OCI-LY7 (cell line): ENCODE measurements around the gene KRT79. TPM values are rescaled to one million over a fixed set of nuclear protein-coding genes. Genes with fewer than 3 reads are reported as not detected.

ENCODE experiments used
- BruUV-seq: library from RNA; stranded (reverse); fragments of 400-500 nt; replicated peaks from 2 replicates; lab custom pipeline; 2021; lab: Mats Ljungman, UMichigan
- CTCF ChIA-PET: fragments of 300-600 bp; sonication (Branson Sonifier 250); formaldehyde crosslinking; loops from one replicate; lab custom pipeline; 2022; ENCODE audit warnings: antibody characterized with exemption; ENCODE audit not compliant: unreplicated experiment; lab: Charles Lee
- POLR2A ChIA-PET: fragments of 300-600 bp; sonication (Branson Sonifier 250); formaldehyde crosslinking; loops from one replicate; lab custom pipeline; 2022; ENCODE audit warnings: antibody characterized with exemption; lab: Charles Lee
- DNase-seq: peaks from one replicate; pipeline ENCODE4 v3.0.0-alpha.2; 2015; ENCODE audit warnings: low spot score
- H2AFZ ChIP-seq: fragments of 200-600 bp; sonication (generic), shearing (Covaris generic); 2 replicates; pipeline ENCODE4 v1.6.1; 2014; ENCODE audit warnings: mild to moderate bottlenecking, antibody characterized with exemption, low read length, moderate library complexity
- H3K27ac ChIP-seq: fragments of 200-600 bp; sonication (generic); 2 replicates; pipeline ENCODE4 v1.5.1; 2014; ENCODE audit warnings: mixed run types, low read depth, mild to moderate bottlenecking, moderate library complexity, low read length, inconsistent platforms; ENCODE audit not compliant: poor library complexity, severe bottlenecking
- H3K36me3 ChIP-seq: fragments of 200-600 bp; sonication (generic); 2 replicates; pipeline ENCODE4 v1.6.1; 2014; ENCODE audit warnings: mild to moderate bottlenecking, antibody characterized with exemption, low read length, moderate library complexity, mixed read lengths; ENCODE audit not compliant: insufficient read depth
- H3K4me1 ChIP-seq: fragments of 200-600 bp; sonication (generic); 2 replicates; pipeline ENCODE4 v1.5.1; 2014; ENCODE audit warnings: mild to moderate bottlenecking, low read length; ENCODE audit not compliant: insufficient read depth, poor library complexity, severe bottlenecking
- H3K4me2 ChIP-seq: fragments of 200-600 bp; sonication (generic); 2 replicates; pipeline ENCODE4 v1.6.1; 2014; ENCODE audit warnings: mild to moderate bottlenecking, low read length
- H3K4me3 ChIP-seq: fragments of 200-600 bp; sonication (generic); 2 replicates; pipeline ENCODE4 v1.5.1; 2014; ENCODE audit warnings: mild to moderate bottlenecking, low read depth, low read length; ENCODE audit not compliant: poor library complexity, severe bottlenecking
- H3K79me2 ChIP-seq: fragments of 200-600 bp; sonication (generic); 2 replicates; pipeline ENCODE4 v1.6.1; 2016; ENCODE audit warnings: low read depth, mild to moderate bottlenecking, low read length, moderate library complexity, mixed read lengths; ENCODE audit not compliant: insufficient read depth
- H3K9me2 ChIP-seq: fragments of 200-600 bp; sonication (generic); 2 replicates; pipeline ENCODE4 v1.6.1; 2016; ENCODE audit warnings: mild to moderate bottlenecking, low read length, mixed read lengths; ENCODE audit not compliant: insufficient read depth
- H3K9me3 ChIP-seq: fragments of 200-600 bp; sonication (generic); 2 replicates; pipeline ENCODE4 v1.6.1; 2014; ENCODE audit warnings: mild to moderate bottlenecking, mixed run types, low read length, mixed read lengths
- H4K20me1 ChIP-seq: fragments of 200-600 bp; sonication (generic); 2 replicates; pipeline ENCODE4 v1.6.1; 2014; ENCODE audit warnings: mild to moderate bottlenecking, antibody characterized with exemption, low read length, moderate library complexity, mixed read lengths; ENCODE audit not compliant: insufficient read depth
- EZH2phosphoT487 ChIP-seq: fragments of 200-600 bp; sonication (generic); IDR thresholded peaks from 2 replicates; pipeline ENCODE4 v1.6.1; 2018; ENCODE audit warnings: low read depth, borderline replicate concordance, mild to moderate bottlenecking, mixed run types, antibody characterized with exemption, low read length, moderate library complexity, mixed read lengths
- intact Hi-C: fragments of 100-400 bp; cut with micrococcal nuclease; formaldehyde crosslinking; loops from one replicate; pipeline ENCODE4 v1.10.0; 2022; ENCODE audit not compliant: unreplicated experiment
- total RNA-seq, 2 experiments: library from RNA; depleted of rRNA in 1 of 2; stranded (reverse); fragments of >200 nt in 1 of 2; shearing (Covaris generic) in 1 of 2; gene quantifications; 2 replicates each; pipeline ENCODE4 v1.2.3, GENCODE V29; 2014 to 2022
- TF ChIP-seq, protein P1 (sequence below): fragments of 200-600 bp; sonication (generic); conservative IDR thresholded peaks from 2 replicates; pipeline ENCODE4 v1.5.1; 2014; ENCODE audit warnings: mild to moderate bottlenecking, antibody characterized with exemption, low read length, moderate library complexity, mixed read lengths

The KRT79 gene
- total RNA-seq, 2 experiments from 2014 or later = not detected

DNA sequence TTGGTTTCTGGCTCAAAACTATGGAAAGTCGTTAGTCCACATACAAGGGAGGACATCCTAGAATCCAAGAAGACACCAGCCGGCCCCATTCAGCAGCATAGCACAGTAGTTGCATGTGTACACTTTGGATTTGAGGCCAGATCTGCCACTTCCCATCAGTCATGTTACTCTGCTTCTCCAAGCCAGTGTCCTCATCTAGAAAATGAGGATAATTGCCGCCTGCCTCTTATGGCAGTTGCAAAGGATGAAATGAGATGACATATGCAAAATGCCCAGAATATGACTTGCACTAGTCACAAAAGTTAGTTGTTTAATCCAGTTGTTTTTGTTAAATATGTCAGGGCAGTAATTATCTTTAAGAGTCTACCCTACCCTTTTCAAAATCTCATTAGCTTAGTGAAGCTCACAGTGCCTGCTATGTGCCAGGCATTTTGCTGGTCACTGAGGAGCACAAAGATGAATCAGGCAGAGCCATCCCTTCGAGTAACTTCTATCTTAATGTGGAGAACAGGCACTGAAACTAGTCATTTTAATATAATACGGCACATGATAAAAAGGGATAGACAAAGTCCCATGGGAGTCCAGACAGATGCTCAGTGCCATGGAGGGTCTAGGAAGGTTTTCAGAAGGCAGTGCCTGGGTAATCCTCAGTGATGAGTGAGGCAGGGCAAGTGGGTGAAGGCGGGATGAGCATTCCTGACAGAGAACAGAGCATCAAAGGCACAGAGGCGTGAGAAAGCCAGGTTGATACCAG lies 50.4 kb downstream of the KRT79 start:
- intact Hi-C loops = no loop called here
- Histone ChIP-seq H3K9me2 (no peaks in the 10 kb centered on the region), H3K27ac (no peak overlapping the region), H3K36me3 (no peaks in the 10 kb centered on the region), H3K4me3 (no peak overlapping the region), H3K79me2 (no peaks in the 10 kb centered on the region), H3K9me3 (no peaks in the 10 kb centered on the region), H2AFZ (no peak overlapping the region), H3K4me2 (no peak overlapping the region), H4K20me1 (no peaks in the 10 kb centered on the region; the same call in 1 of the 2 replicates), H3K4me1 (no peaks in the 10 kb centered on the region)
- CTCF ChIA-PET = no interaction called here
- BruUV-seq = no TSS peak
- TF ChIP-seq EZH2phosphoT487 = no peak
- TF ChIP-seq, protein P1, sequence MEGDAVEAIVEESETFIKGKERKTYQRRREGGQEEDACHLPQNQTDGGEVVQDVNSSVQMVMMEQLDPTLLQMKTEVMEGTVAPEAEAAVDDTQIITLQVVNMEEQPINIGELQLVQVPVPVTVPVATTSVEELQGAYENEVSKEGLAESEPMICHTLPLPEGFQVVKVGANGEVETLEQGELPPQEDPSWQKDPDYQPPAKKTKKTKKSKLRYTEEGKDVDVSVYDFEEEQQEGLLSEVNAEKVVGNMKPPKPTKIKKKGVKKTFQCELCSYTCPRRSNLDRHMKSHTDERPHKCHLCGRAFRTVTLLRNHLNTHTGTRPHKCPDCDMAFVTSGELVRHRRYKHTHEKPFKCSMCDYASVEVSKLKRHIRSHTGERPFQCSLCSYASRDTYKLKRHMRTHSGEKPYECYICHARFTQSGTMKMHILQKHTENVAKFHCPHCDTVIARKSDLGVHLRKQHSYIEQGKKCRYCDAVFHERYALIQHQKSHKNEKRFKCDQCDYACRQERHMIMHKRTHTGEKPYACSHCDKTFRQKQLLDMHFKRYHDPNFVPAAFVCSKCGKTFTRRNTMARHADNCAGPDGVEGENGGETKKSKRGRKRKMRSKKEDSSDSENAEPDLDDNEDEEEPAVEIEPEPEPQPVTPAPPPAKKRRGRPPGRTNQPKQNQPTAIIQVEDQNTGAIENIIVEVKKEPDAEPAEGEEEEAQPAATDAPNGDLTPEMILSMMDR = no peak
- no peak for DNase-seq
- POLR2A ChIA-PET = no interaction called here

DNA sequence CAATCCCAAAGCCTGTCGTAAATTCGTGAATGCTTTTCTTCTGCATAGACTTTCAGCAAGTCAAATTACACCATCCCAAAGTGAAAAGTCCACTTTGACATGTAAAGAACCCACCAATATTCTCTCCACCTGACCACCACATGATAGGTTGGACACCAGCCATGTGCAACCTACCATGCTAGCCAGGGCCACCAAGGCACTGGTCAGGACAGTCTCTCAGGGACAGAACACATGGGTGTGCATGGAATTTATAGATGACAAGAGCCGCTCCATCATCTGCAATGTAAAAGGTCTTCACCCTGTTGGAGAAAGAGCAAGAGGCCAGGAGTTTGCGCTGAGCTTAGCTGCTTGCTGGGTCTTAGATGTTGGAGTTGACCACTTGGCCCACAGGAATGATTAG lies 51.6 kb downstream of the KRT79 start:
- Histone ChIP-seq H4K20me1 (no peaks in the 10 kb centered on the region; the same call in 1 of the 2 replicates), H3K79me2 (no peaks in the 10 kb centered on the region), H3K9me2 (no peaks in the 10 kb centered on the region), H3K4me3 (no peak overlapping the region), H3K27ac (no peak overlapping the region), H2AFZ (no peak overlapping the region), H3K4me2 (no peak overlapping the region), H3K4me1 (no peaks in the 10 kb centered on the region), H3K36me3 (no peaks in the 10 kb centered on the region), H3K9me3 (no peaks in the 10 kb centered on the region)
- ChIA-PET POLR2A (no interaction called here), CTCF (no interaction called here)
- no peak for DNase-seq
- TF ChIP-seq EZH2phosphoT487 = no peak
- TF ChIP-seq, protein P1 = no peak
- no TSS peak for BruUV-seq
- intact Hi-C loops = no loop called here
